ENCODE data around the gene ADGRL1. TPM values are rescaled to one million over a fixed set of nuclear protein-coding genes. Genes with fewer than 3 reads are reported as not detected.

ADGRL1 gene
- total and polyA plus RNA-seq, 4 experiments from 2014 or later = 0.55 to 22.0 (median 10.3) TPM

- ChIA-PET POLR2A (ENCODE audit: partially characterized antibody) (interaction anchor here (1.3 to 3.1 kb wide), 4 partner anchors 20 to 179 kb away, joined by 3 to 33 read pairs (median 18); partner anchors contain the start of gene ASF1B), CTCF (ENCODE audit: partially characterized antibody) (interaction anchor here (2.1 to 3.6 kb wide), 3 partner anchors 26 to 33 kb away, joined by 8 to 17 read pairs (median 13); partner anchors contain the start of gene ASF1B)
- peaks cover 14 to 17% of the 10 kb centered on the region in 2 donors for H3K36me3 Mint-ChIP-seq
- H3K4me3 ChIP-seq (ENCODE audit: low read length in 2 of 2) = no peak overlapping the region
- no peak for DNase-seq
- H3K4me3 Mint-ChIP-seq = peak overlapping the region in 1 of 8 donors; percentile 25
- H3K27ac ChIP-seq (ENCODE audit: low read depth, low read length) = no peak overlapping the region
- H3K27me3 ChIP-seq (ENCODE audit: insufficient read depth, low read length) = no peaks in the 10 kb centered on the region
- no peaks in the 10 kb centered on the region for H3K27me3 Mint-ChIP-seq
- peaks cover 7% of the 10 kb centered on the region for H3K36me3 ChIP-seq (ENCODE audit: insufficient read depth, low read length)
- H3K27ac Mint-ChIP-seq = peak overlapping the region in 1 of 7 donors; percentile 72
- H3K4me1 ChIP-seq (ENCODE audit: insufficient read depth, low read length) = peaks cover 26% of the 10 kb centered on the region
- H3K9me3 Mint-ChIP-seq = no peaks in the 10 kb centered on the region
- no peaks in the 10 kb centered on the region for H3K9me3 ChIP-seq (ENCODE audit: control insufficient read depth in 1 of 2, low read length in 2 of 2)
- intact Hi-C loops (cut with micrococcal nuclease) = no loop called here
- peaks cover 17 to 30% (median 23%) of the 10 kb centered on the region in 4 donors for H3K4me1 Mint-ChIP-seq
Observed at GRCh38 chr19:14168993-14169392, 37.0 kb downstream of the ADGRL1 start.

GRCh38 chr19:14168259-14168972 is 37.6 kb downstream of the ADGRL1 start:
- no peaks in the 10 kb centered on the region for H3K27me3 Mint-ChIP-seq
- peaks cover 17 to 30% (median 23%) of the 10 kb centered on the region in 4 donors for H3K4me1 Mint-ChIP-seq
- ChIA-PET CTCF (ENCODE audit: partially characterized antibody) (interaction anchor here (0.9 to 3.6 kb wide), 9 partner anchors 8 to 93 kb away, joined by 3 to 17 read pairs (median 4); partner anchors contain the start of gene ASF1B), POLR2A (ENCODE audit: partially characterized antibody) (interaction anchor here (1.0 to 3.1 kb wide), 6 partner anchors 11 to 241 kb away, joined by 3 to 33 read pairs (median 8); partner anchors contain the start of gene ASF1B)
- H3K4me3 ChIP-seq (ENCODE audit: low read length in 2 of 2) = no peak overlapping the region
- no peak overlapping the region for H3K27ac ChIP-seq (ENCODE audit: low read depth, low read length)
- H3K36me3 Mint-ChIP-seq = peaks cover 12 to 17% of the 10 kb centered on the region in 2 donors
- no peaks in the 10 kb centered on the region for H3K9me3 ChIP-seq (ENCODE audit: control insufficient read depth in 1 of 2, low read length in 2 of 2)
- H3K27me3 ChIP-seq (ENCODE audit: insufficient read depth, low read length) = no peaks in the 10 kb centered on the region
- H3K4me1 ChIP-seq (ENCODE audit: insufficient read depth, low read length) = peaks cover 26% of the 10 kb centered on the region
- intact Hi-C loops (cut with micrococcal nuclease) = no loop called here
- no peak for DNase-seq
- H3K4me3 Mint-ChIP-seq = peak overlapping the region in 4 of 8 donors; percentile 39 to 82 (median 73)
- peaks cover 7% of the 10 kb centered on the region for H3K36me3 ChIP-seq (ENCODE audit: insufficient read depth, low read length)
- no peaks in the 10 kb centered on the region for H3K9me3 Mint-ChIP-seq
- peak overlapping the region; percentile 15 to 88 (median 74) for H3K27ac Mint-ChIP-seq

DNA sequence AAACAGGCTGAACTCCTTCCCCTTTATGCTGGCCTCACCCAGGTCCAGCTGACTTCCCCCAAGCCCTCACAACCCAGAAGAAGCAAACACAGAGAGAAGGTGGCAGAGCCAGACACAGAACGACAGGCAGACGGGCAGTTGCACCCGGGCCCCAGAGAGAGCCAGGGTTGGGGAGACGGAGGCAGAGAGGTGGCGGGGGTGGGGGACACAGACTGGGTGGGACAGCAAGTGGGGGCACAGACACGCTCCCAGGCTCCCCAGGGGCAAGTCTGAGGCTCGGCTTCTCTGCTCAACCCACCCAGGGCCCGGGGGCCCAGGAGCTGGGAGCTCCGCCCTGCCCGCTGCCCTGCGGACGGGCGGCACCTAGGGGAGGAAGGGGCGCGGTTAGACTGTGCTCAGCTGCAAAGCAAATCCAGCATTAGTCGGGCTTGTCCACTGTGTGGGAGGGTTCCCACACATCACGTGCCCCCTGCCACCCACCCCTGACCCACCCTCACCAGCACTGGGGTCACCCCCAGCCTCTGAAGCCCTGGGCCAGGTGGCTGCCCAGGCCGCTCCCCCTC is 38.3 kb downstream of the ADGRL1 start:
- intact Hi-C loops (cut with micrococcal nuclease) = loop anchor here (1.0 to 2.0 kb wide), 2 partner anchors 19 to 31 kb away; partner anchors contain the start of gene ASF1B
- Mint-ChIP-seq H3K4me1 (peaks cover 17 to 30% (median 23%) of the 10 kb centered on the region in 4 donors), H3K27ac (peak overlapping the region; percentile 87 to 97 (median 93)), H3K27me3 (no peaks in the 10 kb centered on the region), H3K4me3 (peak overlapping the region; percentile 81 to 92 (median 88)), H3K36me3 (peaks cover 11 to 17% of the 10 kb centered on the region in 2 donors), H3K9me3 (no peaks in the 10 kb centered on the region)
- peaks cover 26% of the 10 kb centered on the region for H3K4me1 ChIP-seq (ENCODE audit: insufficient read depth, low read length)
- H3K27ac ChIP-seq (ENCODE audit: low read depth, low read length) = peak overlapping the region; percentile 61
- H3K4me3 ChIP-seq (ENCODE audit: low read length in 2 of 2) = peak overlapping the region in 1 of 2 donors; percentile 44
- ChIA-PET CTCF (ENCODE audit: partially characterized antibody) (interaction anchor here (0.9 to 3.6 kb wide), 11 partner anchors 9 to 180 kb away, joined by 3 to 17 read pairs (median 3); partner anchors contain the start of gene ASF1B), POLR2A (ENCODE audit: partially characterized antibody) (interaction anchor here (0.6 to 3.1 kb wide), 7 partner anchors 11 to 285 kb away, joined by 3 to 33 read pairs (median 5); partner anchors contain the start of gene ASF1B)
- peak; percentile 26 to 42 (median 32) for DNase-seq
- no peaks in the 10 kb centered on the region for H3K9me3 ChIP-seq (ENCODE audit: control insufficient read depth in 1 of 2, low read length in 2 of 2)
- H3K27me3 ChIP-seq (ENCODE audit: insufficient read depth, low read length) = no peaks in the 10 kb centered on the region
- peaks cover 7% of the 10 kb centered on the region for H3K36me3 ChIP-seq (ENCODE audit: insufficient read depth, low read length)

GRCh38 chr19:14166999-14167575 is 38.9 kb downstream of the ADGRL1 start:
- Mint-ChIP-seq H3K4me3 (peak overlapping the region; percentile 81 to 92 (median 88)), H3K27me3 (no peaks in the 10 kb centered on the region), H3K27ac (peak overlapping the region; percentile 87 to 97 (median 93)), H3K9me3 (no peaks in the 10 kb centered on the region), H3K36me3 (peaks cover 11 to 17% of the 10 kb centered on the region in 2 donors), H3K4me1 (peaks cover 17 to 30% (median 23%) of the 10 kb centered on the region in 4 donors)
- Histone ChIP-seq H3K4me1 (ENCODE audit: insufficient read depth, low read length) (peaks cover 26% of the 10 kb centered on the region), H3K9me3 (ENCODE audit: control insufficient read depth in 1 of 2, low read length in 2 of 2) (no peaks in the 10 kb centered on the region), H3K27ac (ENCODE audit: low read depth, low read length) (peak overlapping the region; percentile 61), H3K27me3 (ENCODE audit: insufficient read depth, low read length) (no peaks in the 10 kb centered on the region), H3K36me3 (ENCODE audit: insufficient read depth, low read length) (peaks cover 7% of the 10 kb centered on the region), H3K4me3 (ENCODE audit: low read length in 2 of 2) (peak overlapping the region; percentile 44 to 65)
- ChIA-PET POLR2A (ENCODE audit: partially characterized antibody) (interaction anchor here (0.6 to 3.1 kb wide), 6 partner anchors 10 to 285 kb away, joined by 3 to 33 read pairs (median 8); partner anchors contain the start of gene ASF1B), CTCF (ENCODE audit: partially characterized antibody) (interaction anchor here (1.1 to 3.6 kb wide), 8 partner anchors 11 to 181 kb away, joined by 3 to 17 read pairs (median 3); partner anchors contain the start of gene ASF1B)
- intact Hi-C loops (cut with micrococcal nuclease) = loop anchor here (1.0 to 2.0 kb wide), 2 partner anchors 19 to 30 kb away; partner anchors contain the start of gene ASF1B
- DNase-seq = peak in 4 of 5 donors; percentile 17 to 26 (median 24)

GRCh38 chr19:14165990-14166830 is 39.8 kb downstream of the ADGRL1 start:
- no peaks in the 10 kb centered on the region for H3K9me3 ChIP-seq (ENCODE audit: control insufficient read depth in 1 of 2, low read length in 2 of 2)
- peak in 4 of 5 donors; percentile 36 to 43 (median 38) for DNase-seq
- CTCF ChIA-PET (ENCODE audit: partially characterized antibody) = interaction anchor here (1.4 to 3.6 kb wide), 2 partner anchors 18 to 26 kb away, joined by 3 to 13 read pairs; no protein-coding TSS in a partner anchor
- H3K27me3 ChIP-seq (ENCODE audit: insufficient read depth, low read length) = no peaks in the 10 kb centered on the region
- Mint-ChIP-seq H3K9me3 (no peaks in the 10 kb centered on the region), H3K4me3 (peak overlapping the region; percentile 81 to 92 (median 88)), H3K27me3 (no peaks in the 10 kb centered on the region), H3K36me3 (peaks cover 10 to 14% of the 10 kb centered on the region in 2 donors), H3K4me1 (peaks cover 17 to 30% (median 23%) of the 10 kb centered on the region in 4 donors), H3K27ac (peak overlapping the region; percentile 87 to 97 (median 92))
- peaks cover under 1% of the 10 kb centered on the region for H3K36me3 ChIP-seq (ENCODE audit: insufficient read depth, low read length)
- POLR2A ChIA-PET (ENCODE audit: partially characterized antibody) = interaction anchor here (0.9 to 3.1 kb wide), 5 partner anchors 9 to 330 kb away, joined by 3 to 33 read pairs (median 12); partner anchors contain the start of genes ASF1B and GIPC1
- intact Hi-C loops (cut with micrococcal nuclease) = loop anchor here (2.0 kb wide), 1 partner anchor 29 kb away; the partner anchor contains the start of gene ASF1B
- H3K4me3 ChIP-seq (ENCODE audit: low read length in 2 of 2) = peak overlapping the region; percentile 44 to 65
- peak overlapping the region; percentile 61 for H3K27ac ChIP-seq (ENCODE audit: low read depth, low read length)
- H3K4me1 ChIP-seq (ENCODE audit: insufficient read depth, low read length) = peaks cover 26% of the 10 kb centered on the region
